SH-SY5Y (cell line): ENCODE data around the gene SLC18B1.

Source experiments
- GATA2 ChIP-seq: IDR thresholded peaks from 2 replicates; pipeline ENCODE4 v1.6.1; 2011; ENCODE audit warnings: mild to moderate bottlenecking, low read depth, low read length
- GATA3 ChIP-seq: IDR thresholded peaks from 2 replicates; pipeline ENCODE4 v1.6.1; 2011; ENCODE audit warnings: low read depth, mild to moderate bottlenecking, low read length, moderate library complexity

The SLC18B1 gene

DNA sequence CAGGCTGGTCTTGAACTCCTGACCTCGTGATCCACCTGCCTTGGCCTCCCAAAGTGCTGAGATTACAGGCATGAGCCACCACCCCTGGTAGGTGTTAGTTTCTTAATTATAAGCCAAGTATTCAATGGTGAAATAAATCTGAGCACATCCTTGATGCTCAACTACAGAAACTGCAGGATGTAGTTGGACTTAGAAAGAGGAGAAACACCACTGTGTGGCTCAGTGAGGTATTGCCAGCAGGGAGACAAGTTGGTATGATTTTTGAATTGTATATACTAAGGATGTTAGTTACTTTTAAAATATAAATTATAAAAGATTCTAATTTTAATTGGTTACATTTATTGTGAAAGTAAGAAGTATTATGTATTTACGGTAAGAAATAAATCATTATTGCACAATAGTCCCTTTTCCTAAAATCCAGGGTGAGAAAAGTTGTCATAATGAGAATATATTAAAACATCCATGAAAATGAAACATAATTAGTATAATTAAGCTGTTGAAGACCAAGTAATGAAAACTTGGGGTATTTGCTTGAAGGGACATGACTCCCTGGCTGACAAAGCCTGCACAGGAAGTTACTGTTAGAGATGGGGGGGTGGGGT, 17.6 kb downstream of the SLC18B1 start:
- TF ChIP-seq GATA3 (no peak), GATA2 (no peak)

DNA sequence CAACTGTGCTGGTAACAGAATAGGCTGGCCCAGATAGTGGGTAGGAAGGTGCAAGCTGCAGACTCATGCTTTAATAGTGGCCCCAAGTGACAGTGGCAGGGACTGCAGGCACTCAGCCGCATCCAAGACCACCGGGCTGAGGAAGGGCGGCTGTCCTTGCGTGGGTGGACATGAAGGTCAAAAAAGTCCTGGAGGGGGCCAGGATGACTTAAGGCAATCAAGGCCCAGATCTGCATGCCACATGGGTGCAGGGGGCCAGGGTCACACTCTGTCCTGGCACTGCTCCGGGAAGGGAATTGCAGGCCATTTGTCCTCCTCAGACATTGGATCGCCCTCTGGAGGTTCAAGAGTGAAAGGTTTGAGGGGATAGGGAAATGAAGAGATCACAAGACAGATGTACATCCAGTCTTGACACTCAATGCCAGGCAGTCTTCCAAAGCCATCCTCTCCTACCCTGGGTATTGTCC, 30.4 kb downstream of the SLC18B1 start:
- TF ChIP-seq GATA2 = no peak
- TF ChIP-seq GATA3 = no peak

DNA sequence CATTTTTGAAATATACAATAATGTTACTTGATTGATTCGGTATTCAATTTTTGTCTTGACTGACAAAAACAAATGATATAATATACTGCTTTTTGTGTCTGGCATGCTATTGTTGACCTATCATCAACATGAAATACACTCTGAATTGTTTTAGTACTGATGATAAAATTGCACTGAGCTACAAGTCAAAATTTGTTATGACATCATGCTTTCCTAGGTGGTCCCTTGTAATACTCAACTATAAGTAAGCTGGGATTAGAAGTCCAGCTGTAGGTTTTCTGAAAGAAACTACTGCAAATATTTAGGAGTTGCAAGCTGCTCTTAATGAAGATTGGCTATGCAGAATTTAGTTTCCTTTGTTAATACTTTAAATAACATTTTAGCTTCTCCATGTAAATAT, 32.9 kb downstream of the SLC18B1 start:
- TF ChIP-seq GATA3 (no peak), GATA2 (no peak)

DNA sequence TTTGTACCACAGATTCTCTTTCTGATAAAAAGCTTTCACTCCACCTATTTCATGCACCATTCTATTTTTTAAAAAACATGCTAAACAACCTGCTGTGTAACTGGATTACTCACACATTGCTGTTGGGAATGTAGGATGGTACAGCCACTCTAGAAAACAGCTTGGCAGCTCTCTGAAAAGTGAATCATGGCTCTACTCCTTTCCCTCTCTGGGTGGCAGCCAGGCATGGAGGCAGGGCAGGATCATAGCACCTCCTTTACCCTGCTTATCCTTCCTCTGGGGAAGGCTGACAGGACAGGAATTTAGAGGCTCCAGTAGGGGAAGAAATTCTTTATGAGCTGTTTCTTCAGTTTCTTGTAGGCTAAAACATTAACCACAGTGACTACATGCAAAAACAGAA, 34.1 kb downstream of the SLC18B1 start:
- TF ChIP-seq GATA2 (no peak), GATA3 (no peak)

DNA sequence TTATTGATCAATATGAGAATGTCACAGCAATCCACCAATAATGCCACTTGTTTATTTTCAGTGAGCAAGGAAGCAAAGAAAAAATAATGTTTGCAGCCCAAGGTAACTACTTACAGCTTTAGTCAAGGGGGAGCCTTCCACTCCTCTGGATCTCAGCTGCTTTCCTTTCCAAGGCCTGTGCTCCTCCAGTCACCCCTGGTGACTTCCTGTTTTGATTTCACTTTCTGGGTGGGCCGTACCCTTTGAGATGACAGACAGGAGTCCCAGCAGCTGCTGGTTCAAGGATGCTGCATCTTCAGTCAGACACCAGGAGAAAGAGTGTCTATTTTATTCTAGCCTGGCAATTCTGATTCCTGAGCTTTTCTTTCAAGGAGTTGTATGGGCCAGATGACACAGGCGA, 35.2 kb downstream of the SLC18B1 start:
- no peak for TF ChIP-seq GATA3
- TF ChIP-seq GATA2 = no peak

DNA sequence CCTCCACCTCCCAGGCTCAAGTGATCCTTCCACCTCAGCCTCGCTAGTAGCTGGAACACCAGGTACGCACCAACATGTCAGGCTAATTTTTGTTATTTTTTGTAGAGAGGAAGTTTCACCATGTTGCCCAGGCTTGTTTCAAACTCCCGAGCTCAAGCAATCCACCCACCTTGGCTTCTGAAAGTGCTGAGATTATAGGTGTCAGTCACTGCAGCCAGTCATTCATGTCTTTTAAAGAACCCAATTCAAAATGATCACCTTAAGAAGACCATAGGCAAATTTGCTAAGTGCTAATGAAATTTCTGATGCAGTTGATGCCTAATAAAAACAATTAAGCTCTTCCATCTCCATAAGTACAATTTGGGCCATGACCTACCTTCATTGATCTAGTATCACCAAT, 38.2 kb downstream of the SLC18B1 start:
- TF ChIP-seq GATA3 = no peak
- TF ChIP-seq GATA2 = no peak

DNA sequence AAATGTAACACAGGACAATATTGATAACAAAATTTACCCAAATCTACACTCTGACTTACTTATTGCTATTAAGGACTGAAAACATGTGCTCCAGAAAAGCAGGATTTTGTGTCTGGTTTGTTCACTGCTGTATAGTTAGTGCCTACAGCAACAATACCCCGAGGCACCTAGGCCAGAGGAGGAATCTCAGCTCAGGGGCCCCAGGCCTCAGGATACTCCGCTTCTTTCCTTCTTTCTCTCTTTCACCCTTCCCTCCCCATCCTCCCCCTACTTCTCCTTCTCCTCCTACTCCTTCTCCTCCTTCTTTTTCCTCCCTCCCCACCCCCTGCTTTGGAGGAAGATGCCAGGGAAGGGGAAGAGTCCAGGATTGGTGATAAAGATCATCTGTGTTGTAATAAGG, 39.7 kb downstream of the SLC18B1 start:
- TF ChIP-seq GATA2 = no peak
- TF ChIP-seq GATA3 = no peak

DNA sequence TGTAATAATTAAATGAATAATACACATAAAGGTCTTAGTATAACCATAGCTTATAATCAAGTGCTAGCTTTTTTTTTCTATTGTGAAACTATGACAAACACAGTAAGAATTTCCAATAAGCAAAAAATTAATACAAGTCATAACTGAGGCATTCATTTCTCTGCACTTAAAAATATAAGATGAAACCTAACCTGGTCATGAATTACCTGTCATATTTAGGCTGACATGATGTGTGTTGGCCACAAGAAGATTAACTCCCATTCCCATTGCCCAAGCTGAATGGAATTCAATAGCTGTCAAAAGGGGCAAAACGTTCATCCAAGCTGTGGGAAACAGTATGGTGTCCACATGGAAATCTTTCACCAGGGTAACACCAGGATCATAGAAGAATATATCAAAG, 46.2 kb downstream of the SLC18B1 start:
- no peak for TF ChIP-seq GATA3
- TF ChIP-seq GATA2 = no peak

DNA sequence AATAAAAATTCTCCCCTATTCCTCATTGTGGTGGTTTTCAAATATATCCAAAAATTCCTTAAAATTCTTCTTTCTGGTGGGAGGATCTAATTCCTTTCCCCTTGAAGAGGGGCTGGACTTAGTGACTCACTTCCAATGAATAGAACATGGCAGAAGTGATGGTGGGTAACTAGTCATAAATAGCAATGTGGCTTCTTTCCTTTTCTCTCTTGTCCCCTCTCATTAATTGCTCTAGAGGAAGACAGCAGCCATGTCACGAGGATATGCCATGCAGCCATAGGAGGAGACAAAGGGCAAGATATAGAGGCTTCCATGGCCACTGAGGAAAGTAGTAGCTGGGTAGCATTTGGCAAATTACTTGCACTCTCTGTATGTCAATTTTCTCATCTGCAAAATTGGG, 46.6 kb downstream of the SLC18B1 start:
- no peak for TF ChIP-seq GATA3
- TF ChIP-seq GATA2 = no peak

DNA sequence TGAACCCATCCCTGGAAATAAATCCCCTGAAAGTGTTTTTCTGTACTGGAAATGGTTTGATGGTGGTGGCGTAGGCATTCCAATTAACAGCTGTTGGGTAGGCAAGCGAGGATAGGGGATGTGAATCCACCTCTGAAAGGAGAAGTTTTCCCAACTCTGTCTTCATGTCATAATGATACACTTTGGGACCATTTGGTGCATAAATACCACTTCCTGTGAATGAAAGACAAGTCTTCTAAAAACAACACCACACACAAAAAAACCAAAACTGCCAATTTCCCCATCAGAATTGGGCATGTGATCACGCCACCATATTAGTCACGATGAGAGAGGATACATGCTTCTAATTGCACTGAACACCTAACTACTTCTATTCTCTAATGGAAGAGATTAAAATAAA, 47.1 kb downstream of the SLC18B1 start:
- no peak for TF ChIP-seq GATA2
- no peak for TF ChIP-seq GATA3

DNA sequence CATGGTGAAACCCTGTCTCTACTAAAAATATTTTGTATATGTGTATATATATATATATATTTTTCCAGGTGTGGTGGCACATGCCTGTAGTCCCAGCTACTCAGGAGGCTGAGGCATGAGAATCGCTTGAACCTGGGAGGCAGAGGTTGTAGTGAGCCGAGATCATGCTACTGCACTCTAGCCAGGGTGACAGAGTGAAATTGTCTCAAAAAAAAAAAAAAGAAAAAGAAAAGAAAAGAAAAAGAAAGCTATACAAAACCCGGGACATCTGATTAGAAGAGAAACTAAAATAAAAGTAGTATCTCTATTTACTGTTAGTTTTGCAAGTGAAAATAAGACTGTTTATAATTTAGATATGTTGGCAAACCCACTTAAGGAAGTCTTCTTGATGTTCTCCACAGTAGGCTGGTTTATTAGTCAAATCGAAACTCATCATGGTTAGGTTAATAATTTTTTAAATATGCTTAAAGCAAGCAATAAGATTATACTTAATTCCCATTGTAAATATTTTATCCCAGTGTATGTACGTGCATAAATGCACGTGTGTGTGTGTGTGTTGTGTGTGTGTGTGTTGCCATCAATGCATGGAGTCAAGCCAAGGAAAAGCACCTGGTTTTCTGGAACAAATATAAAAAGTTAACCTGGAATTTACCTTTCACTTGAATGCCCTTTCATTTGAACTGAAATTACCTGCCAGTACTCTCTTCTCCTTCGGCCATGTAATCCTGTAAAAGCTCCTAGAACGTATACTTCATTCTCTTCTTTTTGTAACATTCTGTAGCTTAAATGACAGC, 47.8 kb downstream of the SLC18B1 start:
- TF ChIP-seq GATA3 (no peak), GATA2 (no peak)

DNA sequence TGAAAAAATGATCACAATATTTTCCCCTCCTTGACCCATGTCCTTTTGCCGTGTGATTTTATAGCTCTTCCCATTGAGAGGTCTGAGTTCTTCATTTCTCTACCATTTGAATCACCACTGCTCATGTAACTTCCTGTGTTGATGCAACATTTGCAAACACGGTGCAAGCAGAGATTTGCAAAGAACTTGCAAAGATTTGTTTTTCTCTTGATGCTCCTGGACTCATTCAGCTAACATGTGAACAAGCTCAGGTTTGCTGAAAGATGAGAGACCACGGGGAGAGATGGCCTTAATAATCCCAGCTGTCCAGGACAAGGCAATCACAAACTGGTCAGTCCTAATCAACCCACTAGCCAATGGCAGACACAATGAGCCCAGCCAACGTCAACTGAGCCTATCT, 49.3 kb downstream of the SLC18B1 start:
- TF ChIP-seq GATA2 = no peak
- TF ChIP-seq GATA3 = no peak

DNA sequence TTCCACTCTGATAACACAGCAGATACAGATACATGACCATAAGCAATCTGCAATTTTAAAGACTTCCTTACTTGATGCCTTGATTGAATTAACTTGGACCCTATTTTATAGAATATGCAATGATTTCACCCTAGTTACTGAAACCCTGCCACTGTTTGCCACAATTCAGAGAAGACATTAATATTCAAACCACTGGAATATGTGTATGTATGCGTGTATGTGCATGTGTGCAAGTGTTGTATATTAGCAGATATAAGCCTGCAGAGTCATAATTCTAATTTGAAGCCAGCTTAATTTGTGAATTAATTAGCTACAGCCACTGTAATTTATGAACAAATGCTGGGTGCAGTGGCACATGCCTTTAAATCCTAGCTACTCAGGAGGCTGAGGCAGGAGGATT, 50.0 kb downstream of the SLC18B1 start:
- TF ChIP-seq GATA2 (no peak), GATA3 (no peak)

DNA sequence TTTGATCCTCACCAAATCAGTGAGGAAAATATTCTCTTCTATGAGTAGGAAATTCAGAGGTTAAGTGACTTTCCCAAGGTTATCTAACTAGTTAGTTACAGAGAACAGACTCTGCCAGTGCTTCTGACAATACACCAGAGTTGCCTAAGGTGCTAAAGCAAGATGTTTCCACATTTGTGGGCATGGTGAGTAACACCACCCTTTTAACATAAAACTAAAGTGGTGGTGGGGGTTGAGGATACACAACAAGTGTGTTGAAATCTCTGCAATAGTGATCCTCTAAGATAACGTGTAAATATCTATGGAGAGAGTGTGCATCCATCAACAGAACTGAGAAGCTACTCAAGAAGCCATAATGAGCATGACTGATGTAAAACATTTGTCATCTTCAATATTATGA, 52.4 kb downstream of the SLC18B1 start:
- TF ChIP-seq GATA3 (no peak), GATA2 (no peak)

DNA sequence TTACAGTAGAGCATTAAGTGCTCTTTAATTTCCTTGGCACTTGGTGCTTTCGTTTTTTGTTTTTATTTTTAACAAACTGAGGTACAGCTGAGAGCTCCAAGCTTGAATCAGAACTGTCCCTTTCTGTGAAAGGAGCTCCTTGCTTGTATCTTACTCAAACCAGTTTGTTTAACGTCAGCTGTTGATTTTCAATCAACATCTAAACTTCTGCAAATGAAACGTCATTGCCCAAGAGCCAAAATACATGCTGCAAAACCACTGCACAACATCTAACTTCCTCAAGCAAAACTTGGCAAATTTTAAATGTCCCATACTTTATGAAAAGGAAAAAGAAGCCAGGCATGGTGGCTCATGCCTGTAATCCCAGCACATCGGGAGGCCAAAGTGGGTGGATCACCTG, 55.9 kb downstream of the SLC18B1 start:
- TF ChIP-seq GATA2 (no peak), GATA3 (no peak)
